Measurements from ENCODE around the gene SPATA46. TPM values are rescaled to one million over a fixed set of nuclear protein-coding genes. Genes with fewer than 3 reads are reported as not detected.

SPATA46 gene
- total and polyA plus RNA-seq, 2 of the 8 experiments (the other 6 are each of a cell fraction or from before 2014, with no cell fraction given): not detected

DNA sequence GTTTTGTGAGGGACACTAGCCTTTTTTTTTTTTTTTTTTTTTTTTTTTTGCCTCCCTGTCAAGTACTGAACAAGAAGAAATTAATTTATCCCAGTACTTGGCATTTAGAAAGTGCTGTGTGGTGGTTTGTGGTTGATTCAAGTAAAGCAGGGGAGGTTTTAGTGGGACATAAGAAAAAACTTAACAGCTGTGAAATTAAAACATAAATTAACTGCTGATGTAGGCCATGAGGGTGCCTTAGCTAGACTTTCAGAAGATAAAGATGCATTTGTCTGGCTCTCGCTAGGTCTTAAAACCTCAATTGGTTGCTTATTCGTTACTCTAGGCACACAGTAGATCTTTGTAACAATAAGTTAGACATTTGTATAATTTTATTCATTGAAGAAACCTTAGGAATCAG is 52.3 kb downstream of the SPATA46 start:
- Histone ChIP-seq H4K20me1 (replicated peaks in 1 of 2; ENCODE audit: control insufficient read depth in 1 of 2, insufficient read depth in 2 of 2, low read length in 2 of 2) (no peaks in the 10 kb centered on the region), H3K79me2 (ENCODE audit: control insufficient read depth in 1 of 2, insufficient read depth in 2 of 2, low read length in 2 of 2) (no peaks in the 10 kb centered on the region), H4K91ac (replicated peaks; ENCODE audit: insufficient read length, low read length) (no peak overlapping the region), H3K23ac (ENCODE audit: insufficient read length) (no peak overlapping the region), H4K5ac (ENCODE audit: insufficient read length, low read depth, low read length) (no peak overlapping the region), H2AFZ (ENCODE audit: low read length) (no peak overlapping the region), H3K79me1 (ENCODE audit: low read depth, low read length) (no peaks in the 10 kb centered on the region), H2BK120ac (replicated peaks; ENCODE audit: low read depth, low read length) (no peak overlapping the region), H4K8ac (ENCODE audit: extremely low read depth, insufficient read depth, low read length) (no peak overlapping the region), H2BK5ac (ENCODE audit: low read depth, low read length) (no peak overlapping the region), H2BK15ac (ENCODE audit: low read length) (no peak overlapping the region), H3K23me2 (ENCODE audit: low read depth, low read length) (no peaks in the 10 kb centered on the region), H3K9ac (replicated peaks in 1 of 4; ENCODE audit: extremely low read depth in 1 of 4, low read depth in 3 of 4, low read length in 3 of 4) (no peak overlapping the region), H3K4me3 (ENCODE audit: extremely low read depth in 1 of 4, insufficient read depth in 2 of 4, low read depth in 3 of 4, low read length in 4 of 4) (no peak overlapping the region), H2BK20ac (ENCODE audit: low read length) (no peak overlapping the region), H3K4ac (replicated peaks; ENCODE audit: insufficient read length, low read depth, low read length) (no peak overlapping the region), H2AK5ac (ENCODE audit: low read depth, low read length) (no peak overlapping the region), H3K4me1 (replicated peaks in 1 of 4; ENCODE audit: control insufficient read depth in 3 of 4, insufficient read depth in 4 of 4, low read length in 3 of 4) (no peaks in the 10 kb centered on the region), H3K56ac (replicated peaks; ENCODE audit: insufficient read length, low read depth, low read length) (no peak overlapping the region), H3K9me3 (ENCODE audit: insufficient read depth in 2 of 2, low read depth in 1 of 2, low read length in 1 of 2) (no peaks in the 10 kb centered on the region), H3K36me3 (ENCODE audit: control insufficient read depth in 2 of 4, insufficient read depth in 4 of 4, low read length in 3 of 4) (no peaks in the 10 kb centered on the region), H3K27ac (ENCODE audit: low read depth, low read length) (no peak overlapping the region), H2BK12ac (ENCODE audit: low read depth, low read length) (no peak overlapping the region), H3K4me2 (ENCODE audit: insufficient read depth in 1 of 2, low read depth in 2 of 2, low read length in 2 of 2) (no peak overlapping the region), H3K14ac (ENCODE audit: insufficient read length) (no peak overlapping the region), H3K27me3 (replicated peaks in 1 of 4; ENCODE audit: control insufficient read depth in 3 of 4, extremely low read depth in 1 of 4, insufficient read depth in 3 of 4, low read length in 3 of 4) (no peaks in the 10 kb centered on the region), H3K18ac (ENCODE audit: extremely low read depth, low read length) (no peak overlapping the region)
- ChIA-PET POLR2A (ENCODE audit: partially characterized antibody) (no interaction called here), CTCF (ENCODE audit: partially characterized antibody) (interaction anchor here (0.9 to 1.5 kb wide), 3 partner anchors 32 to 268 kb away, joined by 3 to 4 read pairs (median 3); no protein-coding TSS in a partner anchor)
- FAIRE-seq (no peak), DNase-seq (ENCODE audit: low read depth in 1 of 2, low spot score in 2 of 2) (no peak)
- WGBS, 2 experiments (ENCODE audit: extremely low coverage in 1 of 2, insufficient coverage in 1 of 2, insufficient read length in 1 of 2, insufficient replicate concordance in 2 of 2, low coverage in 1 of 2, low lambda C conversion rate in 2 of 2, missing lambda C conversion rate in 1 of 2): 83% methylated on average over 2 of the region's 2 CpGs; no CpG with 5 or more reads in 1 of the 2 experiments
- TF ChIP-seq YY1 (IDR thresholded peaks at IDR 0.05; ENCODE audit: low read depth, low read length) (no peak), JUN (IDR thresholded peaks at IDR 0.05; ENCODE audit: low read depth, low read length) (no peak), HDAC6 (IDR thresholded peaks at IDR 0.05; ENCODE audit: low read depth, low read length) (no peak), RFX5 (IDR thresholded peaks at IDR 0.05; ENCODE audit: borderline replicate concordance, low read depth, low read length) (no peak), CEBPB (IDR thresholded peaks at IDR 0.05; ENCODE audit: low read depth, low read length) (no peak), CTBP2 (IDR thresholded peaks at IDR 0.05; ENCODE audit: borderline replicate concordance, insufficient read depth, insufficient read length, low read length) (no peak), SIX5 (IDR thresholded peaks at IDR 0.05; ENCODE audit: low read depth, low read length) (no peak), CHD2 (IDR thresholded peaks at IDR 0.05; ENCODE audit: low read length) (no peak), TBP (IDR thresholded peaks at IDR 0.05; ENCODE audit: low read depth, low read length) (no peak), EGR1 (IDR thresholded peaks at IDR 0.05; ENCODE audit: borderline replicate concordance, low read depth, low read length) (no peak), SRF (IDR thresholded peaks at IDR 0.05; ENCODE audit: low read depth, low read length) (no peak), EZH2 (IDR thresholded peaks at IDR 0.05; ENCODE audit: low read depth, low read length, severe bottlenecking) (no peak)
- TF ChIP-seq, protein P1, sequence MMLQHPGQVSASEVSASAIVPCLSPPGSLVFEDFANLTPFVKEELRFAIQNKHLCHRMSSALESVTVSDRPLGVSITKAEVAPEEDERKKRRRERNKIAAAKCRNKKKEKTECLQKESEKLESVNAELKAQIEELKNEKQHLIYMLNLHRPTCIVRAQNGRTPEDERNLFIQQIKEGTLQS (IDR thresholded peaks at IDR 0.05; ENCODE audit: insufficient read depth, low read depth, low read length): no peak
- TF ChIP-seq, protein P2, sequence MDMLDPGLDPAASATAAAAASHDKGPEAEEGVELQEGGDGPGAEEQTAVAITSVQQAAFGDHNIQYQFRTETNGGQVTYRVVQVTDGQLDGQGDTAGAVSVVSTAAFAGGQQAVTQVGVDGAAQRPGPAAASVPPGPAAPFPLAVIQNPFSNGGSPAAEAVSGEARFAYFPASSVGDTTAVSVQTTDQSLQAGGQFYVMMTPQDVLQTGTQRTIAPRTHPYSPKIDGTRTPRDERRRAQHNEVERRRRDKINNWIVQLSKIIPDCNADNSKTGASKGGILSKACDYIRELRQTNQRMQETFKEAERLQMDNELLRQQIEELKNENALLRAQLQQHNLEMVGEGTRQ (IDR thresholded peaks at IDR 0.05; ENCODE audit: low read length): no peak
